HepG2 (cell line): ENCODE results near the gene ASPRV1. TPM values are rescaled to one million over a fixed set of nuclear protein-coding genes. Genes with fewer than 3 reads are reported as not detected.
A peak's percentile ranks its signal among the peaks of the same experiment; 100 is the strongest.

ENCODE experiments used
- AGO1 ChIP-seq: fragments of 200-400 bp; formaldehyde crosslinking; IDR thresholded peaks from 2 replicates; pipeline ENCODE4 v1.6.1; 2017; ENCODE audit warnings: mild to moderate bottlenecking, low read depth, low read length, moderate library complexity; ENCODE audit not compliant: poor library complexity, severe bottlenecking
- EEA1 ChIP-seq: sonication (generic); formaldehyde crosslinking; IDR thresholded peaks from 2 replicates; pipeline ENCODE4 v1.5.1; 2020; ENCODE audit warnings: mild to moderate bottlenecking, missing genetic modification reagents, borderline replicate concordance
- NFE2L1 ChIP-seq: sonication (generic); formaldehyde crosslinking; IDR thresholded peaks from 2 replicates; pipeline ENCODE4 v1.4.0; 2020; ENCODE audit warnings: missing genetic modification reagents, mild to moderate bottlenecking, borderline replicate concordance
- NFE2L2 ChIP-seq: fragments of 150-350 bp; IDR thresholded peaks from 2 replicates; pipeline ENCODE4 v1.6.1; 2014; ENCODE audit warnings: low read length
- RARA ChIP-seq: IDR thresholded peaks from 2 replicates; pipeline ENCODE4 v1.6.1; 2016; ENCODE audit warnings: missing genetic modification reagents, missing compliant biosample characterization
- RNF2 ChIP-seq: fragments of 450-650 bp; conservative IDR thresholded peaks from 2 replicates; pipeline ENCODE4 v1.6.1; 2016; ENCODE audit warnings: low read depth
- ZNF256 ChIP-seq: sonication (generic); formaldehyde crosslinking; conservative IDR thresholded peaks from 2 replicates; pipeline ENCODE4 v1.4.0; 2020; ENCODE audit warnings: missing genetic modification reagents
- ZNF34 ChIP-seq: sonication (generic); formaldehyde crosslinking; IDR thresholded peaks from 2 replicates; pipeline ENCODE4 v1.4.0; 2020; ENCODE audit warnings: mild to moderate bottlenecking, missing genetic modification reagents, borderline replicate concordance
- ZNF563 ChIP-seq: sonication (generic); formaldehyde crosslinking; IDR thresholded peaks from 2 replicates; pipeline ENCODE4 v1.8.0; 2022; ENCODE audit warnings: mild to moderate bottlenecking, moderate library complexity, missing genetic modification reagents
- polyA plus RNA-seq, 8 experiments: library from polyadenylated mRNA; depleted of rRNA in 3 of 8; stranded (reverse) in 7 of 8; unstranded in 1 of 8; fragments of >200 nt; fragmentation: Illumina TruSeq in 4 of 8; extraction: Trizol in 4 of 8; gene quantifications; 2 replicates each; pipeline versions ENCODE4 v1.2.1 to v1.2.3, GENCODE V29; 2011 to 2016; ENCODE audit warnings: low read depth in 4 of 8, missing spikeins in 1 of 8, mixed read lengths in 1 of 8; ENCODE audit not compliant: insufficient read depth in 1 of 8
- total RNA-seq, 5 experiments: library from RNA; depleted of rRNA; stranded (reverse); fragments of >200 nt; fragmentation: Illumina TruSeq; extraction: Trizol; gene quantifications; 2 replicates each; pipeline ENCODE4 v1.2.3, GENCODE V29; 2016; ENCODE audit warnings: low read depth in 1 of 5
- TF ChIP-seq, protein P1 (sequence below): sonication (generic); formaldehyde crosslinking; IDR thresholded peaks from 2 replicates; pipeline ENCODE4 v1.4.0; 2020; ENCODE audit warnings: missing genetic modification reagents, borderline replicate concordance
- TF ChIP-seq, protein P2 (sequence below): sonication (generic); formaldehyde crosslinking; IDR thresholded peaks from 2 replicates; pipeline ENCODE4 v1.9.0; 2021; ENCODE audit warnings: missing genetic modification reagents, borderline replicate concordance
- TF ChIP-seq, protein P3 (sequence below): sonication (generic); formaldehyde crosslinking; IDR thresholded peaks from 2 replicates; pipeline ENCODE4 v1.5.1; 2020; ENCODE audit warnings: missing genetic modification reagents, mild to moderate bottlenecking, borderline replicate concordance
- TF ChIP-seq, protein P4 (sequence below): sonication (generic); formaldehyde crosslinking; conservative IDR thresholded peaks from 2 replicates; pipeline ENCODE4 v1.8.1; 2023; ENCODE audit warnings: missing genetic modification reagents
- TF ChIP-seq, protein P5 (sequence below): sonication (generic); formaldehyde crosslinking; IDR thresholded peaks from 2 replicates; pipeline ENCODE4 v1.8.1; 2023; ENCODE audit warnings: mild to moderate bottlenecking, inconsistent platforms, moderate library complexity, missing genetic modification reagents, borderline replicate concordance

The ASPRV1 gene
- total and polyA plus RNA-seq, 2 of the 13 experiments (the other 11 are each of a cell fraction or from before 2014, with no cell fraction given) = 0.40 to 0.48 TPM

DNA sequence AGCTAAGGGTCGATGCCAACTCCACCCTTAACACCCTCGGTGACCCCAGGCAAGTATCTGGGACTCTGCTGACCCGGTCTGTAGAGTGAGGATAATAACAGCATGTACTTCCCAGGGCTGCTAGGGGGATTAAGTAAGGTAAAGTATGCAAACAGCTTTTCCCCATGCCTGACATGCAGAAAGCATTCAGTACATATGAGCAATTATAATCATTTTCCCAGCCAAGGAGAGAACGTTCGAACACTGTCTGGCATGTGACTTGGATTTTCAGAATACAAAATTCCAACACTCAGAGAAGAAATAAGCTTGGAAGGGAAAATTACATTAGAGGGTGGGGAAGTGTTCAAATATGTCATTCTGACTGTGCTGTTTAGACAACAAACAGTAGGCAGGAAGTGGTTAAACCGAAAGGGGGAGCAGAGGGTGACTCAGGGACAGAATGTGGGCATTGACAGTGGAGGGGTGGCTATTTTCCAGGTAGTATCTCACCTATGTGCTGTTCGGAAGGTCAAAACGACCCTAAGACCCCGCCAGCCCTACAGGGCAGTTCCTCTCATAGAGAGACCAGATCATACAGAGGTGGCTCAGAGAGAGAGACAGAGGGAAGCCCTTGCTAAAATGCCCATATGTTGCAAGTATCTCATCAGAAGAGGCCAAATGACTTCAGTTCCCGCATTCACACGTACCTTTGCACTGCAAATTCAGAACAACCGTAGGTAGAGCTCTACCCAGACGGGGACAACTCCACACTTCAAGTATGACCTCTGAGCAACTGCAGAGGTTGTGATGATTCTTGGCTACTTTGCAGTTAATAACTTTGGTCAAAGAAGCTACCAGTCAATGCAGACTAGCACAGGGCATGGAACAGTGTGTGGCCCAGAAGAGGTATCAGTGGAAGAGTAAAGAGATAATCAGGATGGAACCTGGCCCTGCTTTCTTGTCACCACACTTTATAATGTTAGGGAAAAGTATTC is 14.8 kb downstream of the ASPRV1 start (continued):
- TF ChIP-seq, protein P1, sequence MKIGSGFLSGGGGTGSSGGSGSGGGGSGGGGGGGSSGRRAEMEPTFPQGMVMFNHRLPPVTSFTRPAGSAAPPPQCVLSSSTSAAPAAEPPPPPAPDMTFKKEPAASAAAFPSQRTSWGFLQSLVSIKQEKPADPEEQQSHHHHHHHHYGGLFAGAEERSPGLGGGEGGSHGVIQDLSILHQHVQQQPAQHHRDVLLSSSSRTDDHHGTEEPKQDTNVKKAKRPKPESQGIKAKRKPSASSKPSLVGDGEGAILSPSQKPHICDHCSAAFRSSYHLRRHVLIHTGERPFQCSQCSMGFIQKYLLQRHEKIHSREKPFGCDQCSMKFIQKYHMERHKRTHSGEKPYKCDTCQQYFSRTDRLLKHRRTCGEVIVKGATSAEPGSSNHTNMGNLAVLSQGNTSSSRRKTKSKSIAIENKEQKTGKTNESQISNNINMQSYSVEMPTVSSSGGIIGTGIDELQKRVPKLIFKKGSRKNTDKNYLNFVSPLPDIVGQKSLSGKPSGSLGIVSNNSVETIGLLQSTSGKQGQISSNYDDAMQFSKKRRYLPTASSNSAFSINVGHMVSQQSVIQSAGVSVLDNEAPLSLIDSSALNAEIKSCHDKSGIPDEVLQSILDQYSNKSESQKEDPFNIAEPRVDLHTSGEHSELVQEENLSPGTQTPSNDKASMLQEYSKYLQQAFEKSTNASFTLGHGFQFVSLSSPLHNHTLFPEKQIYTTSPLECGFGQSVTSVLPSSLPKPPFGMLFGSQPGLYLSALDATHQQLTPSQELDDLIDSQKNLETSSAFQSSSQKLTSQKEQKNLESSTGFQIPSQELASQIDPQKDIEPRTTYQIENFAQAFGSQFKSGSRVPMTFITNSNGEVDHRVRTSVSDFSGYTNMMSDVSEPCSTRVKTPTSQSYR (CRISPR knock-in tag) = no peak
- TF ChIP-seq NFE2L2 (peak; percentile 23; the same call in 1 of the 2 replicates), RARA (CRISPR knock-in tag) (peak; percentile 36; the same call in 1 of the 2 replicates), ZNF34 (CRISPR knock-in tag) (no peak), AGO1 (no peak), NFE2L1 (CRISPR knock-in tag) (no peak), ZNF563 (CRISPR knock-in tag) (no peak), RNF2 (no peak), EEA1 (CRISPR knock-in tag) (no peak), ZNF256 (no peak)
- TF ChIP-seq, protein P2, sequence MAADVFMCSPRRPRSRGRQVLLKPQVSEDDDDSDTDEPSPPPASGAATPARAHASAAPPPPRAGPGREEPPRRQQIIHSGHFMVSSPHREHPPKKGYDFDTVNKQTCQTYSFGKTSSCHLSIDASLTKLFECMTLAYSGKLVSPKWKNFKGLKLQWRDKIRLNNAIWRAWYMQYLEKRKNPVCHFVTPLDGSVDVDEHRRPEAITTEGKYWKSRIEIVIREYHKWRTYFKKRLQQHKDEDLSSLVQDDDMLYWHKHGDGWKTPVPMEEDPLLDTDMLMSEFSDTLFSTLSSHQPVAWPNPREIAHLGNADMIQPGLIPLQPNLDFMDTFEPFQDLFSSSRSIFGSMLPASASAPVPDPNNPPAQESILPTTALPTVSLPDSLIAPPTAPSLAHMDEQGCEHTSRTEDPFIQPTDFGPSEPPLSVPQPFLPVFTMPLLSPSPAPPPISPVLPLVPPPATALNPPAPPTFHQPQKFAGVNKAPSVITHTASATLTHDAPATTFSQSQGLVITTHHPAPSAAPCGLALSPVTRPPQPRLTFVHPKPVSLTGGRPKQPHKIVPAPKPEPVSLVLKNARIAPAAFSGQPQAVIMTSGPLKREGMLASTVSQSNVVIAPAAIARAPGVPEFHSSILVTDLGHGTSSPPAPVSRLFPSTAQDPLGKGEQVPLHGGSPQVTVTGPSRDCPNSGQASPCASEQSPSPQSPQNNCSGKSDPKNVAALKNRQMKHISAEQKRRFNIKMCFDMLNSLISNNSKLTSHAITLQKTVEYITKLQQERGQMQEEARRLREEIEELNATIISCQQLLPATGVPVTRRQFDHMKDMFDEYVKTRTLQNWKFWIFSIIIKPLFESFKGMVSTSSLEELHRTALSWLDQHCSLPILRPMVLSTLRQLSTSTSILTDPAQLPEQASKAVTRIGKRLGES (CRISPR knock-in tag) = no peak
- TF ChIP-seq, protein P3, sequence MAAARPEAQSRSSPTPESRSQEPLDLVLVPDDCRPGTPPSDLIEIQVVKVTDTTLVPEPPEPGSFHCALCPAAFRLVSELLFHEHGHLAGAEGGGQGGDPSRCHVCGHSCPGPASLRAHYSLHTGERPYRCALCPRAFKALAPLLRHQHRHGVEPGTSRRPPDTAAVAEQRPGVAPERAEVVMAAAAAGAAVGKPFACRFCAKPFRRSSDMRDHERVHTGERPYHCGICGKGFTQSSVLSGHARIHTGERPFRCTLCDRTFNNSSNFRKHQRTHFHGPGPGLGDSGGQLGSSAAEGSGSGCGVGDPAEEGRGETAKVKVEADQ (CRISPR knock-in tag) = no peak
- TF ChIP-seq, protein P4, sequence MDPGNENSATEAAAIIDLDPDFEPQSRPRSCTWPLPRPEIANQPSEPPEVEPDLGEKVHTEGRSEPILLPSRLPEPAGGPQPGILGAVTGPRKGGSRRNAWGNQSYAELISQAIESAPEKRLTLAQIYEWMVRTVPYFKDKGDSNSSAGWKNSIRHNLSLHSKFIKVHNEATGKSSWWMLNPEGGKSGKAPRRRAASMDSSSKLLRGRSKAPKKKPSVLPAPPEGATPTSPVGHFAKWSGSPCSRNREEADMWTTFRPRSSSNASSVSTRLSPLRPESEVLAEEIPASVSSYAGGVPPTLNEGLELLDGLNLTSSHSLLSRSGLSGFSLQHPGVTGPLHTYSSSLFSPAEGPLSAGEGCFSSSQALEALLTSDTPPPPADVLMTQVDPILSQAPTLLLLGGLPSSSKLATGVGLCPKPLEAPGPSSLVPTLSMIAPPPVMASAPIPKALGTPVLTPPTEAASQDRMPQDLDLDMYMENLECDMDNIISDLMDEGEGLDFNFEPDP (CRISPR knock-in tag) = no peak
- TF ChIP-seq, protein P5, sequence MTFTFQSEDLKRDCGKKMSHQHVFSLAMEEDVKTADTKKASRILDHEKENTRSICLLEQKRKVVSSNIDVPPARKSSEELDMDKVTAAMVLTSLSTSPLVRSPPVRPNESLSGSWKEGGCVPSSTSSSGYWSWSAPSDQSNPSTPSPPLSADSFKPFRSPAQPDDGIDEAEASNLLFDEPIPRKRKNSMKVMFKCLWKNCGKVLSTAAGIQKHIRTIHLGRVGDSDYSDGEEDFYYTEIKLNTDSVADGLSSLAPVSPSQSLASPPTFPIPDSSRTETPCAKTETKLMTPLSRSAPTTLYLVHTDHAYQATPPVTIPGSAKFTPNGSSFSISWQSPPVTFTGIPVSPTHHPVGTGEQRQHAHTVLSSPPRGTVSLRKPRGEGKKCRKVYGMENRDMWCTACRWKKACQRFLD = no peak
